ENCODE results near the gene ACTMAP. TPM values are rescaled to one million over a fixed set of nuclear protein-coding genes. Genes with fewer than 3 reads are reported as not detected.

The ACTMAP gene
- total and polyA plus RNA-seq, 9 of the 15 experiments (the other 6 are each of a cell fraction or from before 2014, with no cell fraction given) = 1.7 to 16.6 (median 4.9) TPM

DNA sequence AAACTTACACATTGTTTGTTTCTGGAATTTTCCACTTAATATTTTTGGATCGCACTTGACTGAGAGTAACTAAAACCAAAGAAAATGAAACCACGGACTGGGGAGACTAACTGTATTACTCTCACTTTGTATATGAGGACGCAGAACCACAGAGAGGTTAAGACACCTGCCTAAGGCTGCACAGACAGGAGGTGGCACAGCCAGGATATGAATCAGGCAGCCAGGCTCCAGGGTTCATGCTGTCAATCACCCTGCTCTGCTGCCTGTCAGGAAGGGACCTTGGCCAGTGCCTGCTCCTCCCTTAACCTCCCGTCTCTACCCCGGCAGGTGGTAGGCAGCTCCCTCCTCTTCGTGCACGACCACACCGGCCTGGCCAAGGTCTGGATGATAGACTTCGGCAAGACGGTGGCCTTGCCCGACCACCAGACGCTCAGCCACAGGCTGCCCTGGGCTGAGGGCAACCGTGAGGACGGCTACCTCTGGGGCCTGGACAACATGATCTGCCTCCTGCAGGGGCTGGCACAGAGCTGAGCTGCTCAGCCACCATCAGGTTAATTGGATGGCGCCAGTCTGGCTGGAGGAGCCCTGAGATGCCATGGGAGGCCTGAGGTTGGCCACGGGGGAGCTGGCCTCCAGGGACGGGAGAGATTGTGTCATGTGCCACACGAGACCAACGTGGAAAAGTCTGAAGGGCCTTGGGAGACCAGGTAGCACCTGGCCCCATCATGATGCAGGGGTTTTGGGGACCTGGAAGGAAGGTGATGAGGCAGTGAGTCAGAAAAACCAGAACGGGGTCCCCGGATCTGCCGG is 11.0 kb downstream of the ACTMAP start:
- intact Hi-C loops (cut with micrococcal nuclease) = no loop called here
- H3K36me3 ChIP-seq (ENCODE audit: control insufficient read depth, insufficient read depth, low read length) = peaks cover 50% of the 10 kb centered on the region; the same call in 2 of the 3 replicates
- ChIA-PET POLR2A (interaction anchor here (0.6 to 2.0 kb wide), 3 partner anchors 9 to 11 kb away, joined by 3 to 9 read pairs (median 4); partner anchors contain the start of genes ACTMAP and SNRPA), CTCF (ENCODE audit: low intra/inter-chr PET ratio) (no interaction called here)
- DNase-seq (ENCODE audit: extremely low read depth in 1 of 4, low spot score in 3 of 4) (no peak), ATAC-seq (no peak), FAIRE-seq (no peak)
- BruUV-seq (replicated peaks) = no TSS peak
- no peaks in the 10 kb centered on the region for H3K27me3 ChIP-seq (ENCODE audit: control insufficient read depth in 2 of 2, insufficient read depth in 2 of 2, low read length in 2 of 2)
- H3K27ac ChIP-seq (ENCODE audit: extremely low read depth, low read depth, low read length) = no peak overlapping the region
- WGBS (ENCODE audit: insufficient coverage, low coverage, missing lambda C conversion rate) = 85% methylated on average over 21 of the region's 22 CpGs
- in situ Hi-C loops (cut with MboI) = no loop called here
- H2AFZ ChIP-seq (ENCODE audit: low read depth, low read length) = no peak overlapping the region
- no peaks in the 10 kb centered on the region for H3K79me2 ChIP-seq (ENCODE audit: control insufficient read depth, insufficient read depth, low read length)
- peaks cover 0 to 34% of the 10 kb centered on the region in 2 experiments; a peak in 3 of 5 replicates for H3K4me1 ChIP-seq (replicated peaks in 1 of 2; ENCODE audit: control insufficient read depth in 2 of 2, insufficient read depth in 2 of 2, low read length in 2 of 2)
- no peaks in the 10 kb centered on the region for H3K9me3 ChIP-seq (replicated peaks; ENCODE audit: control insufficient read depth, insufficient read depth, low read depth, low read length)
- H3K9ac ChIP-seq (ENCODE audit: insufficient read depth in 1 of 2, low read depth in 2 of 2, low read length in 2 of 2) = peak overlapping the region in 1 of 2 experiments; percentile 84; a peak in 2 of 4 replicates
- H3K4me3 ChIP-seq = no peak overlapping the region
- 0 out of 2 replicates have a peak, but pooled peaks cover 3% of the 10 kb centered on the region for H4K20me1 ChIP-seq (replicated peaks; ENCODE audit: control insufficient read depth, insufficient read depth, low read length)
- no peaks in the 10 kb centered on the region for H3K9me1 ChIP-seq (ENCODE audit: control insufficient read depth, insufficient read depth, low read length)
- no peak overlapping the region for H3K4me2 ChIP-seq (ENCODE audit: insufficient read depth, low read length)
- TF ChIP-seq KAT2B (IDR thresholded peaks at IDR 0.05; ENCODE audit: low read depth, low read length) (no peak), ARID1B (IDR thresholded peaks at IDR 0.05) (no peak), PTTG1 (tag; IDR thresholded peaks at IDR 0.05; ENCODE audit: low read depth) (no peak), SMAD2 (IDR thresholded peaks at IDR 0.05; ENCODE audit: low read depth, low read length) (no peak), POLR2G (IDR thresholded peaks at IDR 0.05; ENCODE audit: low read depth, low read length) (peak; percentile 61), DNMT1 (IDR thresholded peaks at IDR 0.05) (no peak), CEBPG (CRISPR knock-in tag; IDR thresholded peaks at IDR 0.05) (no peak), CEBPG (tag; conservative IDR thresholded peaks at IDR 0.05 in 1 of 2, IDR thresholded peaks at IDR 0.05 in 1 of 2) (no peak), ZFP36 (IDR thresholded peaks at IDR 0.05; ENCODE audit: low read depth, low read length, partially characterized antibody) (peak; percentile 71), DEAF1 (CRISPR knock-in tag; IDR thresholded peaks at IDR 0.05) (no peak), ZNF766 (CRISPR knock-in tag; conservative IDR thresholded peaks at IDR 0.05) (no peak), ZC3H8 (IDR thresholded peaks at IDR 0.05) (no peak), CSDE1 (IDR thresholded peaks at IDR 0.05) (no peak), SP2 (IDR thresholded peaks at IDR 0.05; ENCODE audit: extremely low read depth, low read depth, low read length, poor library complexity, severe bottlenecking) (no peak)
- TF ChIP-seq, protein P1, sequence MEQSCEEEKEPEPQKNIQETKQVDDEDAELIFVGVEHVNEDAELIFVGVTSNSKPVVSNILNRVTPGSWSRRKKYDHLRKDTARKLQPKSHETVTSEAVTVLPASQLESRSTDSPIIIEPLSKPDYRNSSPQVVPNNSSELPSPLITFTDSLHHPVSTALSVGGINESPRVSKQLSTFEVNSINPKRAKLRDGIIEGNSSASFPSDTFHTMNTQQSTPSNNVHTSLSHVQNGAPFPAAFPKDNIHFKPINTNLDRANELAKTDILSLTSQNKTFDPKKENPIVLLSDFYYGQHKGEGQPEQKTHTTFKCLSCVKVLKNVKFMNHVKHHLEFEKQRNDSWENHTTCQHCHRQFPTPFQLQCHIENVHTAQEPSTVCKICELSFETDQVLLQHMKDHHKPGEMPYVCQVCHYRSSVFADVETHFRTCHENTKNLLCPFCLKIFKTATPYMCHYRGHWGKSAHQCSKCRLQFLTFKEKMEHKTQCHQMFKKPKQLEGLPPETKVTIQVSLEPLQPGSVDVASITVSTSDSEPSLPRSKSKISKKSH (CRISPR knock-in tag; IDR thresholded peaks at IDR 0.05) = no peak
- TF ChIP-seq, protein P2, sequence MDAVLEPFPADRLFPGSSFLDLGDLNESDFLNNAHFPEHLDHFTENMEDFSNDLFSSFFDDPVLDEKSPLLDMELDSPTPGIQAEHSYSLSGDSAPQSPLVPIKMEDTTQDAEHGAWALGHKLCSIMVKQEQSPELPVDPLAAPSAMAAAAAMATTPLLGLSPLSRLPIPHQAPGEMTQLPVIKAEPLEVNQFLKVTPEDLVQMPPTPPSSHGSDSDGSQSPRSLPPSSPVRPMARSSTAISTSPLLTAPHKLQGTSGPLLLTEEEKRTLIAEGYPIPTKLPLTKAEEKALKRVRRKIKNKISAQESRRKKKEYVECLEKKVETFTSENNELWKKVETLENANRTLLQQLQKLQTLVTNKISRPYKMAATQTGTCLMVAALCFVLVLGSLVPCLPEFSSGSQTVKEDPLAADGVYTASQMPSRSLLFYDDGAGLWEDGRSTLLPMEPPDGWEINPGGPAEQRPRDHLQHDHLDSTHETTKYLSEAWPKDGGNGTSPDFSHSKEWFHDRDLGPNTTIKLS (IDR thresholded peaks at IDR 0.05; ENCODE audit: borderline replicate concordance, low read depth) = peak; percentile 54; the same call in 1 of the 2 replicates
- TF ChIP-seq, protein P3, sequence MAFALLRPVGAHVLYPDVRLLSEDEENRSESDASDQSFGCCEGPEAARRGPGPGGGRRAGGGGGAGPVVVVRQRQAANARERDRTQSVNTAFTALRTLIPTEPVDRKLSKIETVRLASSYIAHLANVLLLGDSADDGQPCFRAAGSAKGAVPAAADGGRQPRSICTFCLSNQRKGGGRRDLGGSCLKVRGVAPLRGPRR (CRISPR knock-in tag; IDR thresholded peaks at IDR 0.05) = no peak

Measured in K562 (cell line).